ENCODE data around the gene COMP. TPM values are rescaled to one million over a fixed set of nuclear protein-coding genes. Genes with fewer than 3 reads are reported as not detected.

Gene COMP
- total RNA-seq, 2 experiments from 2014 or later: not detected

DNA sequence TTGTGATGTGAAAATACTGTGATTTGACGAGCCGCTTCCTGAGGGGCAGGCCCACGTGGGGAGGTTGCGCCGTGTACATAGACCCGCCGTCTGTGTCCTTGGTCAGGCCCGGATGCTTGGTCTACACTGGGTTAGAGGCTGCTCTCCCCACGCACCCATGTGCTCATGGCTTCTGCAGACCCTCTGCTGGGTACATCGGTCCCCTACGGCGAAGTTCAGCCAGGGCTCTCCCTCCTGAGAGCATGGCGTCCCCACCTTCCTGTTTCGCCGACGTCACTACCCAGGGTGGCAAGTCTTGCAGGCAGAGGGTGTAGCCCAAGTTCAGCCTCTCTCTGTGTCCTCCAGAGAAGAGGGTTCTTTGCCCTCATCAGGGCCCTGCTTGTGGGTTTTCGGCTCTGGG, 11.0 kb downstream of the COMP start:
- ChIA-PET POLR2A (no interaction called here), CTCF (no interaction called here)
- H3K9me3 Mint-ChIP-seq (ENCODE audit: insufficient read depth): no peaks in the 10 kb centered on the region
- peaks cover 2% of the 10 kb centered on the region for H3K4me1 Mint-ChIP-seq (ENCODE audit: low read depth)
- H3K27ac Mint-ChIP-seq: no peak overlapping the region
- peaks cover 4% of the 10 kb centered on the region for H3K27me3 Mint-ChIP-seq (ENCODE audit: low read depth)
- no peak for DNase-seq
- no peak overlapping the region for H3K4me3 Mint-ChIP-seq
- no peak for ATAC-seq
- no peaks in the 10 kb centered on the region for H3K36me3 Mint-ChIP-seq (ENCODE audit: low read depth)

- DNase-seq: no peak
- Mint-ChIP-seq H3K27ac (no peak overlapping the region), H3K27me3 (ENCODE audit: low read depth) (no peaks in the 10 kb centered on the region), H3K4me3 (no peak overlapping the region), H3K4me1 (ENCODE audit: low read depth) (peaks cover 2% of the 10 kb centered on the region), H3K9me3 (ENCODE audit: insufficient read depth) (no peaks in the 10 kb centered on the region), H3K36me3 (ENCODE audit: low read depth) (no peaks in the 10 kb centered on the region)
- ChIA-PET POLR2A (interaction anchor here (0.6 kb wide), 1 partner anchor 59 kb away, joined by 3 read pairs; no protein-coding TSS in a partner anchor), CTCF (no interaction called here)
- no peak for ATAC-seq
Observed at GRCh38 chr19:18778826-18779495, 12.1 kb downstream of the COMP start.

- Mint-ChIP-seq H3K4me3 (no peak overlapping the region), H3K27ac (no peak overlapping the region), H3K27me3 (ENCODE audit: low read depth) (no peaks in the 10 kb centered on the region), H3K9me3 (ENCODE audit: insufficient read depth) (no peaks in the 10 kb centered on the region), H3K36me3 (ENCODE audit: low read depth) (no peaks in the 10 kb centered on the region), H3K4me1 (ENCODE audit: low read depth) (peaks cover 2% of the 10 kb centered on the region)
- ChIA-PET CTCF (no interaction called here), POLR2A (no interaction called here)
- DNase-seq (no peak), ATAC-seq (no peak)
Observed at GRCh38 chr19:18778076-18778389, 13.1 kb downstream of the COMP start.

- Mint-ChIP-seq H3K4me1 (ENCODE audit: low read depth) (peaks cover 2% of the 10 kb centered on the region), H3K4me3 (no peak overlapping the region), H3K9me3 (ENCODE audit: insufficient read depth) (no peaks in the 10 kb centered on the region), H3K27me3 (ENCODE audit: low read depth) (no peaks in the 10 kb centered on the region), H3K27ac (no peak overlapping the region), H3K36me3 (ENCODE audit: low read depth) (no peaks in the 10 kb centered on the region)
- ATAC-seq: no peak
- no peak for DNase-seq
- ChIA-PET CTCF (no interaction called here), POLR2A (no interaction called here)
Observed at GRCh38 chr19:18777301-18778075, 13.6 kb downstream of the COMP start.

- ATAC-seq: no peak
- CTCF ChIA-PET: no interaction called here
- H3K4me3 Mint-ChIP-seq: no peak overlapping the region
- H3K36me3 Mint-ChIP-seq (ENCODE audit: low read depth): no peaks in the 10 kb centered on the region
- POLR2A ChIA-PET: no interaction called here
- H3K27me3 Mint-ChIP-seq (ENCODE audit: low read depth): no peaks in the 10 kb centered on the region
- no peaks in the 10 kb centered on the region for H3K9me3 Mint-ChIP-seq (ENCODE audit: insufficient read depth)
- no peak overlapping the region for H3K27ac Mint-ChIP-seq
- no peak for DNase-seq
- H3K4me1 Mint-ChIP-seq (ENCODE audit: low read depth): peaks cover 2% of the 10 kb centered on the region
Observed at GRCh38 chr19:18776736-18777135, 14.4 kb downstream of the COMP start.

GRCh38 chr19:18776288-18776594, 14.9 kb downstream of the COMP start:
- Mint-ChIP-seq H3K27me3 (ENCODE audit: low read depth) (no peaks in the 10 kb centered on the region), H3K36me3 (ENCODE audit: low read depth) (no peaks in the 10 kb centered on the region), H3K4me1 (ENCODE audit: low read depth) (peaks cover 2% of the 10 kb centered on the region), H3K9me3 (ENCODE audit: insufficient read depth) (no peaks in the 10 kb centered on the region), H3K4me3 (no peak overlapping the region), H3K27ac (no peak overlapping the region)
- ATAC-seq (no peak), DNase-seq (no peak)
- ChIA-PET POLR2A (no interaction called here), CTCF (no interaction called here)

DNA sequence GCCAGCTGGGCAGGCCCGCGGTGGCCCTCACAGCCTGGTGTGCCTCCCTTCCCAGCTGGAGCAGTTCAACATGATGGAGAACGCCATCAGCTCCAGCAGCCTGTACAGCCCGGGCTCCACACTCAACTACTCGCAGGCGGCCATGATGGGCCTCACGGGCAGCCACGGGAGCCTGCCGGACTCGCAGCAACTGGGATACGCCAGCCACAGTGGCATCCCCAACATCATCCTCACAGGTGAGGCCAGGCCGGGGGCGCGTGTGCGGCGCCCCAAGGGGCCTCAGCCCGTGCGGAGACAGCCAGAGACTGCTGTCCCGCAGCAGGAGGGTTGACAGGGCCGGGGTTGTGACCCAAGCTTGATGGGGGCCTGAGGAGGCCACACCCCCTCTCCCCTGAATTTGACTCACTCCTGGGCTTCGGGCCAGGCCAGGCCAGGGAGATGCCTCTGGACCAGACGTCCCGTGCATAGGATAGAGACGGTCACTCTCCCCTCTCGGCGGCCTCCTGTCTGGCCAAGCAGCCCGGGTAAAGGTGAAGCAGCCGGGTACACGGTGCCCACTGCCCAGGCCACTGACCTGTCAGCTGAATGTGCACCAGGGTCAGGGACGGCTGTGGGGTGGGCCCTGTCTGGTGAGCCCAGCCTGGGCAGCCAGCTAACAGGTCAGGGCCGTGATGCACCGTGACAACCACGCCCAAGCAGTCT, 15.4 kb downstream of the COMP start:
- no peaks in the 10 kb centered on the region for H3K36me3 Mint-ChIP-seq (ENCODE audit: low read depth)
- POLR2A ChIA-PET: no interaction called here

DNA sequence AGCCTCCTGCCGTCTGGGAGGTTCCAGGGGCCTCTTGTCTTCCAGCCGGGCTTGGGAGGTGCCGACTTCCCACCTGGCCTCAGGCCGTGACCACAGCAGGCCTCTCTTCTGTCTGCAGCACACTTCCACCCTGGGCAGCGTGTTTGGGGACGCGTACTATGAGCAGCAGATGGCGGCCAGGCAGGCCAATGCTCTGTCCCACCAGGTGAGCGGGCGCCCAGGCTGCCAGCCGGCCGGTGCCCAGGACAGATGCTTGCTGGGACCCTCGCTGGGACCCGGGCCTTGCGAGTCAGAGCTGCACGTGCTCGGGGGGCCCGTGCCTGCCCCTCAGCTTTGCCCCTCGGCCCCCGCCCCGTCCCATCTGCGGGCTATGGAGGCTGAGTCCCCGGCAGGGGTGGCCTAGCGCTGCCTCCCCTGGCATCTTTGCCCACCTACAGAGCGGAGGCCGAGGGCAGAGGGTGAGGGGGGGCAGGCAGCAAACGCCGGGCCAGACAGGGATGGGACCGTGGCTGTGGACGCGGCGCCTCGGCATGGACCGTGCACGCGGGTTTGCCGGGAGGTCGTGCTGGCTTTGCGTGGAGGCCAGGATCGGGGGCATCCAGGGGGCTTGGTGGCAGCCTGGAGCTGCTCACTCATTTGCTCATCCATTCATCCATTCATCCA, 16.2 kb downstream of the COMP start:
- Mint-ChIP-seq H3K9me3 (ENCODE audit: insufficient read depth) (no peaks in the 10 kb centered on the region), H3K27ac (no peak overlapping the region), H3K4me3 (no peak overlapping the region), H3K27me3 (ENCODE audit: low read depth) (no peaks in the 10 kb centered on the region), H3K4me1 (ENCODE audit: low read depth) (peaks cover 2% of the 10 kb centered on the region), H3K36me3 (ENCODE audit: low read depth) (no peaks in the 10 kb centered on the region)
- DNase-seq (no peak), ATAC-seq (no peak)
- ChIA-PET POLR2A (no interaction called here), CTCF (no interaction called here)

More for the DNA sequence above, 15.4 kb downstream of the COMP start:
- no peak overlapping the region for H3K27ac Mint-ChIP-seq
- ATAC-seq (no peak), DNase-seq (no peak)
- CTCF ChIA-PET: no interaction called here
- H3K9me3 Mint-ChIP-seq (ENCODE audit: insufficient read depth): no peaks in the 10 kb centered on the region
- peaks cover 2% of the 10 kb centered on the region for H3K4me1 Mint-ChIP-seq (ENCODE audit: low read depth)
- H3K4me3 Mint-ChIP-seq: no peak overlapping the region
- no peaks in the 10 kb centered on the region for H3K27me3 Mint-ChIP-seq (ENCODE audit: low read depth)

DNA sequence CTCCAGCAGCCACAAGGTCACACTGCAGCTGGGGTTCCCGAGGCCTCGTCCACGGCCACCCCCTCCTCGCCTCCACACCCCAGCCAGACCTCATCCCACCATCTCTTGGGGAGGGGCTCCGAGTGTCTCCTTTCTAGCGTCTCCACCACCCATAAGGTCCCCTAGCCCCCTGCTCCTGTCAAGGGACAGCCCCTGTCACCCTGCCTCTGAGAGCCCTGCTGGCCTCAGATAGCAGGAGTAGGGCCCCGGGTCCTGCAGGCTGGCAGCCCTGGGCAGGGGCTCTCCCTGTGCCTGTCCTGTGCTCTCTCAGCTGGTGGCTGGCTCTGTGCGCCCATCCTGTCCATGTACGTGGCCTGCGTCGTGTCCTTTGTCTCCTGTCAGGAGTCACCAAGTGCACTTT, 17.0 kb downstream of the COMP start:
- DNase-seq (no peak), ATAC-seq (no peak)
- no peaks in the 10 kb centered on the region for H3K9me3 Mint-ChIP-seq (ENCODE audit: insufficient read depth)
- H3K27me3 Mint-ChIP-seq (ENCODE audit: low read depth): no peaks in the 10 kb centered on the region
- no peak overlapping the region for H3K27ac Mint-ChIP-seq
- H3K4me3 Mint-ChIP-seq: no peak overlapping the region
- no peaks in the 10 kb centered on the region for H3K36me3 Mint-ChIP-seq (ENCODE audit: low read depth)
- H3K4me1 Mint-ChIP-seq (ENCODE audit: low read depth): peaks cover 2% of the 10 kb centered on the region
- POLR2A ChIA-PET: no interaction called here
- CTCF ChIA-PET: no interaction called here

GRCh38 chr19:18773682-18774081, 17.4 kb downstream of the COMP start:
- no peak overlapping the region for H3K27ac Mint-ChIP-seq
- ATAC-seq: no peak
- CTCF ChIA-PET: no interaction called here

DNA sequence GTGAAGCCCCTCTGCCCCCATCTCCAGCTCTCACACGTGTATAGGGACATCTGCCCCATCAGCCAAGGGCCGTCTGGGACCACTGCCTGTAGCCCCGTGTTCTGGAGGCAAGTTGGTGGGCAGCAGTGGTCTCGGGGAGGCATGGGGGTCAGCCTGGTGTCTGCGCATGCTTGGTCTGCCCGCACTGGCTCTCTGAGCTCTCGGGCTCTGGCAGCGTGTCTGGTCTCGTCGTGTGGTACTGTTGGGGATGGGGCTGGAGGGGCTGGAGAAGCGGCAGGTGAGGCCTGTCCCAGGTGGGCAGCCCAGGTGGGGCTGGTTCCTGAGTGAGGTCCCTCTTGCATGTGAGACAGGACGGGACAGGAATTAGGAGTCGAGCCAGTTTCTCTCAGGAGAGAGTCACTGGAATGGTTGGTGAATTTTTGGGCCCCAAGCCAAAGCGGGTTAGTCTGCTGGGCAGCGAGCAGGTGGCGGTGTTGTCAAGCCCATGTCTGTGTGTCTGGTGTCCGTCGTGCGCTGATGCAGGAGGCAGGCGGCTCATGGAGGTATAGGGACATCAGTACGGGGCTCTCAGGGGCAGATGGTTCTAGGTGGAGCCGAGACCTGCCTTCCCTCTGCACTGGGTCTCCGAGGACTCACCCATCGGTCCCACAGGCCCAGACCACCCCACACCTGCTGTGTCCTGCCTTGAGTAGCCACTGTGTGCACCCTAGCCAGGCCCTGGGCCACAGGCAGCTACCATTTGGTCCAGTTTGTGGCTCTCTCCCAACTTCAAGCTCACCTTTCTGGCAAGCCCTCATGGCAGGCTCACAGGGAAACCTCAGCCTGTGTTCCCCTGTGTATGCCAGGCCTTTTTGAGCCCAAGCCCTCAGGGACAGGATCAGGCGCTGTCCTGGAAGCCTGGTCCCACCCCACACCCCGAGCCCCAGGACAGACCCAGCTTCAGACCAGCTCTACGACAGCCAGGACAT, 18.2 kb downstream of the COMP start:
- no peak for ATAC-seq
- DNase-seq: no peak
- CTCF ChIA-PET: no interaction called here
- POLR2A ChIA-PET: no interaction called here
- Mint-ChIP-seq H3K27me3 (ENCODE audit: low read depth) (no peaks in the 10 kb centered on the region), H3K4me1 (ENCODE audit: low read depth) (peaks cover 2% of the 10 kb centered on the region), H3K27ac (peak overlapping the region; percentile 11), H3K4me3 (no peak overlapping the region), H3K9me3 (ENCODE audit: insufficient read depth) (no peaks in the 10 kb centered on the region), H3K36me3 (ENCODE audit: low read depth) (no peaks in the 10 kb centered on the region)

More at GRCh38 chr19:18773682-18774081, 17.4 kb downstream of the COMP start:
- Mint-ChIP-seq H3K4me3 (no peak overlapping the region), H3K36me3 (ENCODE audit: low read depth) (no peaks in the 10 kb centered on the region), H3K4me1 (ENCODE audit: low read depth) (peaks cover 2% of the 10 kb centered on the region), H3K27me3 (ENCODE audit: low read depth) (no peaks in the 10 kb centered on the region), H3K9me3 (ENCODE audit: insufficient read depth) (no peaks in the 10 kb centered on the region)
- DNase-seq: no peak
- POLR2A ChIA-PET: no interaction called here
